Peyer's patch (tissue), 4 donors: ENCODE measurements around the gene MANEA.

Source experiments
- CTCF ChIP-seq, 6 experiments: fragments of 450-650 bp in 4 of 6; fragments of 200-600 bp in 2 of 6; sonication (generic) in 1 of 6; IDR thresholded peaks; one replicate each; pipeline ENCODE4 v1.5.1; 2017 to 2019; ENCODE audit warnings: antibody characterized with exemption in 6 of 6, mild to moderate bottlenecking in 3 of 6, moderate library complexity in 1 of 6
- POLR2A ChIP-seq, 2 donors: fragments of 450-650 bp; IDR thresholded peaks; one replicate each; pipeline ENCODE4 v1.5.1; 2017; ENCODE audit warnings: antibody characterized with exemption in 2 of 2, mild to moderate bottlenecking in 2 of 2, moderate library complexity in 2 of 2

GRCh38 chr6:95587989-95588388 is 10.7 kb downstream of the MANEA start:
- TF ChIP-seq CTCF (IDR thresholded peaks at IDR 0.05) (no peak), POLR2A (IDR thresholded peaks at IDR 0.05) (no peak)
